Stimulated activated memory B cell treated with anti-CD40 and anti-IgM and Interleukin-4, amounts not matched to agents 10 μg/mL and 1 μg/mL and 100 μg/mL, for 72 hours (primary cell): ENCODE results near the gene HHIP.

Experiments
- ATAC-seq: fragments of 150-1000 bp; cut with Tn5 transposase; 2 replicates; pipeline ENCODE4 v1.10.0; 2021
- H3K27ac Mint-ChIP-seq: one replicate; pipeline ENCODE4 v1.8.0; 2022; ENCODE audit warnings: mild to moderate bottlenecking, mixed read lengths
- H3K27me3 Mint-ChIP-seq: one replicate; pipeline ENCODE4 v1.8.0; 2022; ENCODE audit warnings: mixed read lengths
- H3K36me3 Mint-ChIP-seq: one replicate; pipeline ENCODE4 v1.8.0; 2022; ENCODE audit warnings: mixed read lengths
- H3K4me1 Mint-ChIP-seq: one replicate; pipeline ENCODE4 v1.8.0; 2022; ENCODE audit warnings: mixed read lengths
- H3K4me3 Mint-ChIP-seq: one replicate; pipeline ENCODE4 v1.8.0; 2022; ENCODE audit warnings: mild to moderate bottlenecking, moderate library complexity, mixed read lengths
- H3K9me3 Mint-ChIP-seq: one replicate; pipeline ENCODE4 v1.8.0; 2022; ENCODE audit warnings: mixed read lengths

Gene HHIP

DNA sequence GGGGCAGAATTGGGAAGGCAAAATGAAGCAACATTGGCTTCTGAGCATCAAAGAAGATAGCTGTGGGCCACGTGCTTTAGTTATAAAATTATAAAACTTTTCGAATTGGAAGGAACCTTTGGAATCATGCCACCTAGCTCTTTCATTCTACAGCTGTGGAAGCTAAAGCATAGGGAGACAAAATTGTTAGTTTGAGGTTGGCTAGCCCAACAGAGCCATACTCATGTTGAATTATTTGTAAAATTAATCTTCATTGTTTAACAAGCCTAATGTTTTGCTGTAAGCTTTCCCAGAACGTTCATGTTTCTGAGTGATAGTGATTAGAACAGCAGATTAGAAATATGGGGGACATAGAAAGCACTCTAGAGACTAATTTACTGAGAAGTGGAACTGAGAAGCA lies 35.9 kb downstream of the HHIP start:
- no peaks in the 10 kb centered on the region for H3K36me3 Mint-ChIP-seq
- peaks cover 4% of the 10 kb centered on the region for H3K9me3 Mint-ChIP-seq
- no peaks in the 10 kb centered on the region for H3K4me1 Mint-ChIP-seq
- H3K27me3 Mint-ChIP-seq, result no peaks in the 10 kb centered on the region
- no peak for ATAC-seq
- no peak overlapping the region for H3K27ac Mint-ChIP-seq
- no peak overlapping the region for H3K4me3 Mint-ChIP-seq

DNA sequence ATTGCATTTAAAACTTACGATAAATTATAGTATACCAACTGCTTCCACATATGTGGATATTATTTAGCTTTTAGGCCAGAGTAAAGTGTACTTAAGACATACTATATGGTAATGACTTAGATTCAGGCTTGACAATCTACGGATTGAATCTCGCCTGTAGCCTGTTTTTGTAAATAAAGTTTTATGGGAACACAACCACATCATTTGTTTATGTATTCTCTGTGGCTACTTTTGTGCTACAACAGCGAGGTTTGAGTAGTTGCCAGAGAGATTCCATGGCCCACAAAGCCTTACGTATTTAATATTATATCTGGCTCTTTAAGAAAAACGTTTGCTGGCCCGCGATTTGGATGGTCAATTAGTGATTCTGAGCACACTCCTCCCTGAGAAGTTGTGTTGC lies 37.6 kb downstream of the HHIP start:
- Mint-ChIP-seq H3K4me3 (no peak overlapping the region), H3K27me3 (no peaks in the 10 kb centered on the region), H3K27ac (no peak overlapping the region), H3K36me3 (no peaks in the 10 kb centered on the region), H3K9me3 (peaks cover 3% of the 10 kb centered on the region), H3K4me1 (no peaks in the 10 kb centered on the region)
- no peak for ATAC-seq

DNA sequence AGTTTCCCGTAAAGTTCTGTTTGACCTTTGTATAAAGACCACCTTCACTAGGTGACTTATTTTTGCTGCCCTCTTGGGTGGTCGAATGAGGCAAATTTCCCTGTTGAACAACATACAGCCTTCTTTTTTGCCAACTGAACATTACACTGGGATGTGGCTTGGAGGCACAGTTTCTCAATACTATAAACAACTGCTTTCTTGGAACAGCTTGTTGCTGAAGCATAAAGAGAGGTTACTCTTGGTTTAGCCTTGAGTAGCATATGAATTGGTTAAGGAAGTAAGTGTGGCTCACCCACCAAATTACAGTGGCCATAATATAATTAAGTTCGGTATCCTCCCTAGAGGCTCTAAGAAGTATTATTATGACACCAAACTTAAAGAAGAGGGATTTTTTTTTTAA lies 40.0 kb downstream of the HHIP start:
- no peaks in the 10 kb centered on the region for H3K27me3 Mint-ChIP-seq
- ATAC-seq, result no peak
- no peak overlapping the region for H3K4me3 Mint-ChIP-seq
- no peaks in the 10 kb centered on the region for H3K36me3 Mint-ChIP-seq
- no peaks in the 10 kb centered on the region for H3K9me3 Mint-ChIP-seq
- H3K4me1 Mint-ChIP-seq, result no peaks in the 10 kb centered on the region
- no peak overlapping the region for H3K27ac Mint-ChIP-seq

DNA sequence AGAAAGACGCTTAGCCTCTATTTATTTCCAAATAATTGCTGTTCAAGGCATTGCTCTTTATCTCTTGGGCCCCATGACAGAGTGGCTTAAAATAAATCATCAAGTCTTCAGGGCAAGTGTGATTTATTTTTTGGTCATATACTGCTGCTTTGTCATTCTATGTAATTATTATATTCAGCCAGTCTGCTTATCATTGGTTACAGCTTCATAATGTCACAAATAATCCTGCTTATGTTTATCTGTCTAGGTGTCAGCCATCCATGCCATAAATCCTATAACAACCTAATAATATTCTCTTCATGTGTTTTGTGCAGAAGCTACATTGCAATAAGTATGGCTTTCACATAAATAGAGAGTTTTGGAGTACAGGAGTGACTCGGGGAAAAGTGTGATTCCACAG lies 41.0 kb downstream of the HHIP start:
- Mint-ChIP-seq H3K9me3 (no peaks in the 10 kb centered on the region), H3K36me3 (no peaks in the 10 kb centered on the region), H3K4me3 (no peak overlapping the region), H3K27ac (no peak overlapping the region), H3K27me3 (no peaks in the 10 kb centered on the region), H3K4me1 (no peaks in the 10 kb centered on the region)
- ATAC-seq, result no peak

DNA sequence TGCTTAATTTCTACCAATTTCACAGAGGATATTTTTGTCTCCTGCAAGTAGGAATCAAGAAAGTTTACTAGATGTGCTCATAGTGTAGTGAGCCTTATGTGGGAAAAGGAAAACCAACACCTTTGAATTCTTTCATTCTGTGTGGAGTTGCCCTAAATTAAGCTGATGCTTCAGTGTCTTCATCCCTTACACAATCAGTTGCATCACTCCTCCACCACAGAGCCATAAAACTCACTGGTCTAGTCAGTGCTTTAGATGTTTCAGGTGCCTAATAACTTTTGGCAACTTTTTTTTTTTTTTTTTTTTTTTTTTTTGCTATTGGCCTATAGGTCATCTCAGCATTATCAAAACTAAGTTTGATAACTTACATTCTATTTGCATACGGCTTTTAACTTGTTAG lies 41.5 kb downstream of the HHIP start:
- Mint-ChIP-seq H3K36me3 (no peaks in the 10 kb centered on the region), H3K4me1 (no peaks in the 10 kb centered on the region), H3K9me3 (no peaks in the 10 kb centered on the region), H3K27me3 (no peaks in the 10 kb centered on the region), H3K4me3 (no peak overlapping the region), H3K27ac (no peak overlapping the region)
- ATAC-seq, result no peak

DNA sequence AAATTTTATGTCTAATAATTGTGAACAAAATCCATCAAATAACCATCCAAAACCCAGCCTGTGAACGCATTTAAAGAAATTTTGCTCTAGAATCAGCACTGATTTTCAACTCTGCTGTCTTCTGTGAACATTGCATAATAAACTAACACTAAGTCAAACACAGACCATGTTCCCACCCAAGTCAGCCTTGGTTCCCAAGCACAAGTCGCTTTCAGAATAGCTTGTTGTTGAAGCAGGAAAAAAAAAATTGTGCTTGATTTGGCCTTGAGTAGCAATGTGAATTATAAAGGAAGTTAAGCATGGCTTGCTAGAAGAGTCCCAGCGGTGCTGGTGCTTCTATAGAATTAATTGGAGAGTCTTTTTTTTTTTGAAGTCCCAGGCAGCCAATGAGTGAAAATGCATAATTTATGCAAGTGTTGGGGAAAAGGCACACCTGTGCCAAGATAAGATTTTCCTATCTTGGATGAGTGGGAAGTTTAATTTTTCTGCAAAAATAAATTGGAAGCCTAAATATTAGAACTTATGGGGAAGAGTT lies 42.1 kb downstream of the HHIP start:
- no peak for ATAC-seq
- H3K4me3 Mint-ChIP-seq, result no peak overlapping the region
- H3K27me3 Mint-ChIP-seq, result no peaks in the 10 kb centered on the region
- peaks cover 3% of the 10 kb centered on the region for H3K9me3 Mint-ChIP-seq
- no peaks in the 10 kb centered on the region for H3K4me1 Mint-ChIP-seq
- no peak overlapping the region for H3K27ac Mint-ChIP-seq
- no peaks in the 10 kb centered on the region for H3K36me3 Mint-ChIP-seq

DNA sequence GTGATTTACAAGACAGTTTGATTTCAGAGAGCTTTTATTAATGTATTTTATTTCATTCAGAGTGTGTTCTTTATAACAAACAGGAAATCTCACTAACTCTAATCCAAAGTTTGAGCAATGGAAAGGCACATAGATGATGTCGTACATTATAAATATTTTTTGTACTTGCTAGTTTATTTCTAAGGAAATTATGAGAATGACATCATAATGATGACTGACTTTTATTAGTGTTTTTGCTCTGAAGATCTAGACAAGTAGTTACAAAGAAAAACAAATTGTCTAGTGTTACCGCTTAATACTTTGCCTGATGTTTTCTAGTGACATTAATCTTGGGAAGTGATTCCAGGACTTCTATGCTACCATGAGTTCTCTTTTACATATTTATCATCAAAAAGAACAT lies 43.2 kb downstream of the HHIP start:
- no peaks in the 10 kb centered on the region for H3K4me1 Mint-ChIP-seq
- no peak overlapping the region for H3K27ac Mint-ChIP-seq
- no peaks in the 10 kb centered on the region for H3K27me3 Mint-ChIP-seq
- H3K36me3 Mint-ChIP-seq, result no peaks in the 10 kb centered on the region
- peaks cover 3% of the 10 kb centered on the region for H3K9me3 Mint-ChIP-seq
- no peak for ATAC-seq
- no peak overlapping the region for H3K4me3 Mint-ChIP-seq

DNA sequence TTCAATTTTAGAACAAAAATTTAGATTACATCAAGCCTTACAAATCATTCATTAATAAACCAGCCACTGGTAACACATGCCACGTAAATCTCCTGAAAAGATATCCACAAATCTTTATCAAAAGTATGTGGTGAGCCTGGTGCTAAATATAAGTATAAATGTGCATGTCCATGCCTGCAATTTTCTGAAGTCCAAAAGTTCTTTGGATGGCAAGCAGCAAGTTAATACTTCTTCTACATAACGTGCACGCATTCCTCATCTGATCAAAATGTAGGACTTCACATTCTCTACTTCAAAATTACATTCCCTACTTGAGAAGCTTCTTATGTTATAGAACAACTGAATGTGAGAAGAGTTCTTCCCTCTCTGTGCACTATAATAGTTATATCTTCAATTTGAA lies 49.8 kb downstream of the HHIP start:
- no peaks in the 10 kb centered on the region for H3K36me3 Mint-ChIP-seq
- no peaks in the 10 kb centered on the region for H3K27me3 Mint-ChIP-seq
- H3K4me1 Mint-ChIP-seq, result no peaks in the 10 kb centered on the region
- no peak for ATAC-seq
- H3K4me3 Mint-ChIP-seq, result no peak overlapping the region
- peaks cover 3% of the 10 kb centered on the region for H3K9me3 Mint-ChIP-seq
- no peak overlapping the region for H3K27ac Mint-ChIP-seq

DNA sequence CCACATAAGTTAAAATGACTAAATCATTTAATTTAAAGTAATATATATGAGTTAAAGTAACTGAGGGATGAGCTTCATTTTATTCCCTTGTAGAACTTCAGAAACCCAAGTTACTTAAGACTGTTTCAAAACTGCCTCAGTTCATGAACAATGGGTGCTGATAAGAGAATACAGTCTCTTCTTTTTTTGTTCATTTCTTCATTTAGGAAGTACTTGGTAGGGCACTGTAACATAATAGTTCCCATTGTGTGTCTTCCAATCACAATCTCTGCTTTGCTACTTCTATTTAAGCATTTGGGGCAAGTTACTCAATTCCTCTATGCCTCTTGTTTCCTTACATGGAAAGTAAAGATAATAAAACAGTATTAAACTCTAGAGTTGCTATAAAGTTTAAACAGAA lies 50.4 kb downstream of the HHIP start:
- peaks cover 3% of the 10 kb centered on the region for H3K9me3 Mint-ChIP-seq

DNA sequence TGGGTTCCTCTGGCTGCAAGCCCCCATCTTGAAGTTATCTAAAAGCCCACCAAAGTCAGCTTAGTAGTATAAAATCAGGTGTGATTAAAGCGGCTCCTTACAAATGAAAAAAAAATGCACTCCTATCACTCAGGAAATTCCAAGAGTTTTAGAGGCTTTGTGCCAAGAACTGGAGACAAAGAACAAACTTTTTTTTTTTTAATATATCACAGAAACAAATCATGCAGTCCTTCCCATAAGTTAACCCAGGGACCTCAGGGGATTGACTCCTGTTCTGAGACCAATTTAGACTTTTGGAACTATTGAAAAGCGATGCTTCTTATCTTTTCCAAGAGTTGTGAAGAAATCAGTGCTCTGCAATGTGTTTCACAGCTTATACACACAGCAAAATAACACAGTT lies 53.6 kb downstream of the HHIP start:
- ATAC-seq, result no peak
- Mint-ChIP-seq H3K9me3 (no peaks in the 10 kb centered on the region), H3K4me1 (no peaks in the 10 kb centered on the region), H3K4me3 (no peak overlapping the region), H3K27ac (no peak overlapping the region), H3K27me3 (no peaks in the 10 kb centered on the region), H3K36me3 (no peaks in the 10 kb centered on the region)

More for the DNA sequence above, 50.4 kb downstream of the HHIP start:
- Mint-ChIP-seq H3K4me1 (no peaks in the 10 kb centered on the region), H3K36me3 (no peaks in the 10 kb centered on the region), H3K27me3 (no peaks in the 10 kb centered on the region), H3K27ac (no peak overlapping the region), H3K4me3 (no peak overlapping the region)
- ATAC-seq, result no peak

DNA sequence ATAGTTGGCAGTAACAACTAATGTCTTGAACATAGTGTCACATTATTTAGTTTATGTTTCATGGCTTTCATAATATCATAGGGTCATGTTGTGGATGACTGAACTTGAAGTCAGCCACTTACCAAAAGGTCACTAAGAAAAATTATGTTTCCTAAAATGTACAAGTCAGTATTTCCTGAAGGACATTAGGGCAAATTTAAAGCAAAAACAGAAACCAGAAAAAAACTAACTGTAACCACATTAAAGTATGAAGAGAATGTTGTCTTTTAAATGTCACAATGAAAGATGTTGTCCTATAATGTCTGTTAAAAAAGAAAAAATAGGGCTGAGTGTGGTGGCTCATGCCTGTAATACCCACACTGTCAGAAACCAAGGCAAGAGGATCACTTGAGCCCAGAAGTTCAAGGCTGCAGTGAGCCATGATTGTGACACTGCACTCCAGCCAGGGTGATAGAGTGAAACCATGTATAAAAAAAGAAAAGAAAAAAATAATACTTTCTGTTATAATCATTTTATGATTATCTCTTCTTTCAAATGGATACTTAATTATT lies 55.8 kb downstream of the HHIP start:
- no peak for ATAC-seq
- H3K4me1 Mint-ChIP-seq, result no peaks in the 10 kb centered on the region
- H3K4me3 Mint-ChIP-seq, result no peak overlapping the region
- H3K27ac Mint-ChIP-seq, result no peak overlapping the region
- H3K27me3 Mint-ChIP-seq, result no peaks in the 10 kb centered on the region
- H3K36me3 Mint-ChIP-seq, result no peaks in the 10 kb centered on the region
- H3K9me3 Mint-ChIP-seq, result no peaks in the 10 kb centered on the region

DNA sequence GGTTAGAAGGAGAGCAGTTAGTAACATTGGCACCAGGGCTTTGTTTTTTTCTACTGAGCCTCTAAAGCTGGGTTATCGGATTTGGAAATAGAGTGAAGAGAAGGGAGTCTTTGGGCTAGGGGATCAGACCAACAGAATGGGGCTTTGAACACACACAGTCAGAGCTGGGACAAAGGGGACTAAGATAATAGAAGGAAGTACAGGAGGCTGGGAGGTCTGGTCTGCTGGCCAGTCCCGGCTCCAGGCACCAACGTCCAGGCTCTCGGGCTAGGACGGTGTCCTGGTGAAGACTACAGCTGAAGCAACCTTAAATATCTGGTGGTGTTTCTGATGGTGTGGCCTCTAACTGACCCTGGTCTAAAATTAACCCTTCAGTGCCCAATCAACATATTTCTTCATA lies 57.5 kb downstream of the HHIP start:
- Mint-ChIP-seq H3K4me3 (no peak overlapping the region), H3K27ac (no peak overlapping the region), H3K9me3 (no peaks in the 10 kb centered on the region), H3K4me1 (no peaks in the 10 kb centered on the region), H3K36me3 (no peaks in the 10 kb centered on the region), H3K27me3 (no peaks in the 10 kb centered on the region)
- no peak for ATAC-seq

DNA sequence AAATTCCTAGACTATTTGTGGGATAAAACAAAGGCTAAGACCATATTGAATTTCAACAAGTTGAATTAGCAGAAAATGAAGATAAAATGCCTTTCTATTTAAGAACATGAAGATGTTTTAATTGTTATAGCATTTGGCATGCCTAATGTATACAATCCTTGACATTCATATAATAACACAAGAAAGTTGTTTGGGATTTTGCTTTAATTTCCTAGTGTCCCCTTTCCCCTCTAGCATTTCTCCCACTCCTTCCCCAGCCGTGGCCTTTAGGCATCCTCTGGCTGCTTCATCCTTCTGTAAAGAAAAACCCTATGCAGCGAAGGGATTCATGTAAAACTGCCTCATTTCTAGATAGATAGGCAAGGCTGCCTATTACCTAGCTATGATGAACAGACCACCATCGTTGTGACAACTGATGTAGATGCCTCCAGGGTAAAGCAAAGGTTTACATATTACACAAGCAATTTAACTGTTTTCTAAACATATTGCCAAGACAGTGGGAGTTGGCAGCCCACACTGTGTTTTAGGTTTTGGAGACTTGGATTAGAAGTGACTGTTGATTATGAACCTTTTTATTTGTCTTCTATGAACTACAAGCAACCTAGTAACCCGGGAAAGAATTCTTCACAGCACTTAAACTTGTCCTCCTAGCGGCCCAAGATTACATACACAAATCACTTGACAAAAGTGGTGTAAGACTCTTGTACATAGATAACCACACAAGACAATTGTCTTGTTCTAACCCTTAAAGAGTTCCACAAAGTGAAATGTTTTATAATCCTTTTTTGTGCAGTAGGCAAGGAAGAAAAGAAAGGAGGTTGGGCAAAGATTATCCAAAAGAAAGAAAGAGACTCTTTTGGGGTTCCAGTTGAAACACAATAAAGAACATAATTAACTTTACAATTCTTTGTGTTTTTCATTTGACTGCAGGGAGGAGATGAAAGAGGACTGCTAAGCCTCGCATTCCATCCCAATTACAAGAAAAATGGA lies 59.9 kb downstream of the HHIP start:
- ATAC-seq, result no peak
- Mint-ChIP-seq H3K36me3 (no peaks in the 10 kb centered on the region), H3K27me3 (no peaks in the 10 kb centered on the region), H3K27ac (no peak overlapping the region), H3K4me3 (no peak overlapping the region), H3K9me3 (no peaks in the 10 kb centered on the region), H3K4me1 (no peaks in the 10 kb centered on the region)

DNA sequence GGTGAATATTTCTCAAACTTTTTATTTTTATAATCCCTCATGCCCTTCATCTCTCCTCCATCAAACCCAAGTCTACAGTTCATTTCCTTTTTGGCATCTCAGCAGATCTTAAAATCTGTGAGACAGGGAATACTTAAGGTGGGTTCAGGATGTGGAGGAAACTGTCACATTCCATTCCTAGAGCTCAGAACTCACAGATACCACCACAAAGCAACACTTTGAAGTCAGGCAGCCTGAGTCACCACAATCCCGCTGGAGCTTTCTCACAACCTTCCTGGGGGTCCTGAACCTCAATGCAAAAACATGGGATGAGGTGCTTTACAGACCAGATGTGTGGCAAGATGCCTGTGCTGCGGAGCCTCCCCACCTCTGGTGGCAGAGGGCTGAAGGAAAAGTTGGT lies 63.2 kb downstream of the HHIP start:
- no peaks in the 10 kb centered on the region for H3K27me3 Mint-ChIP-seq
- no peaks in the 10 kb centered on the region for H3K36me3 Mint-ChIP-seq
- no peak overlapping the region for H3K4me3 Mint-ChIP-seq
- no peaks in the 10 kb centered on the region for H3K4me1 Mint-ChIP-seq
- H3K27ac Mint-ChIP-seq, result no peak overlapping the region
- H3K9me3 Mint-ChIP-seq, result no peaks in the 10 kb centered on the region
- no peak for ATAC-seq

DNA sequence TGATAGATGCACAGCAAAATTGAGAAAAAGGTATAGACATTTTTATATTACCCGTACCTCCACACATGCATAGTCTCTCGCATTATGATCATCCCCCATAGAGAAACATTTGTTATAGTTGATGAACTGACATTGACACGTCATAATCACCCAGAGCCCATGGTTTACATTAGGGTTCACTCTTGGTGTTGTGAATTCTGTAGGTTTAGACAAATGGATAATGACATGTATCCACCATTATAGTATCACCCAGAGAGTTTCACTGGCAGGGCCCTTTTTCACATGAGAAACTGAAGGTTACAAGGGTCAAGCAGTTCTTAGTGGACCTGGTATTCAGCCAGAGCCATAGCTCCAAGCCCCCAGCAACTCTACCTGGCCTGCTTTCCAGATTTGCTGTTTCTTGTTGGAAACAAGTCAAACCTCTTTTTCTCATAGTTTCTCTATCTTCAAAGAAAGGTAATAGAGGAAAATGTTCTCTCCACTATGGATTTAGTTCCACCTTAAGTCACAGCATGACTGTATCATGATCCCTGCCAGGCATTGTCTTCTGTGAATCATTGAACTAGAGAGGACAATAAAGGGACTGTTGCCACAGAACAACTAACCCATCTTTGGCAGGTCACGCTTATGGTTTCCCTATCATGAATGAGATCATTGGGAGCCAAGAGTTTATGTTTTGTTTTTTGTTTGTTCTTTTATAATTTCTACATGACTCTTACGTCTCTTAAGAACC lies 64.0 kb downstream of the HHIP start:
- no peaks in the 10 kb centered on the region for H3K4me1 Mint-ChIP-seq
- no peak for ATAC-seq
- H3K27ac Mint-ChIP-seq, result no peak overlapping the region
- H3K36me3 Mint-ChIP-seq, result no peaks in the 10 kb centered on the region
- H3K9me3 Mint-ChIP-seq, result no peaks in the 10 kb centered on the region
- no peak overlapping the region for H3K4me3 Mint-ChIP-seq
- no peaks in the 10 kb centered on the region for H3K27me3 Mint-ChIP-seq
